Activated CD4-positive, alpha-beta T cell treated with anti-CD3 and anti-CD28 coated beads, Interleukin-2, amount 50 U/mL, for 16 hours (primary cell): Measurements from ENCODE around the gene CEMIP2.

ENCODE experiments used
- DNase-seq: peaks from one replicate; pipeline ENCODE4 v3.0.0-alpha.2; 2020

CEMIP2 gene

GRCh38 chr9:71772726-71773125 lies 4.4 kb upstream of the CEMIP2 start:
- no peak for DNase-seq

GRCh38 chr9:71770170-71770569 lies 1.9 kb upstream of the CEMIP2 start:
- no peak for DNase-seq

GRCh38 chr9:71769175-71770161 lies 1.2 kb upstream of the CEMIP2 start:
- peak; percentile 70 for DNase-seq

GRCh38 chr9:71767776-71768321 lies 464 bp downstream of the CEMIP2 start:
- DNase-seq, result no peak

GRCh38 chr9:71767163-71767775 lies 1.0 kb downstream of the CEMIP2 start:
- no peak for DNase-seq

- peak; percentile 88 for DNase-seq
Measured at GRCh38 chr9:71766663-71767062, 1.6 kb downstream of the CEMIP2 start.

GRCh38 chr9:71765693-71766092 lies 2.6 kb downstream of the CEMIP2 start:
- no peak for DNase-seq

GRCh38 chr9:71764891-71765290 lies 3.4 kb downstream of the CEMIP2 start:
- no peak for DNase-seq

GRCh38 chr9:71764463-71764862 lies 3.9 kb downstream of the CEMIP2 start:
- DNase-seq, result no peak

- DNase-seq, result no peak
Measured at GRCh38 chr9:71763832-71764231, 4.5 kb downstream of the CEMIP2 start.

- DNase-seq, result no peak
Measured at GRCh38 chr9:71762900-71763653, 5.2 kb downstream of the CEMIP2 start.

- DNase-seq, result no peak
Measured at GRCh38 chr9:71761938-71762353, 6.4 kb downstream of the CEMIP2 start.

GRCh38 chr9:71760901-71761300 lies 7.4 kb downstream of the CEMIP2 start:
- DNase-seq, result no peak

GRCh38 chr9:71758785-71759184 lies 9.5 kb downstream of the CEMIP2 start:
- DNase-seq, result no peak

GRCh38 chr9:71758277-71758676 lies 10.0 kb downstream of the CEMIP2 start:
- no peak for DNase-seq

- DNase-seq, result no peak
Measured at GRCh38 chr9:71756753-71757152, 11.6 kb downstream of the CEMIP2 start.

- DNase-seq, result no peak
Measured at GRCh38 chr9:71755869-71756268, 12.4 kb downstream of the CEMIP2 start.

GRCh38 chr9:71755230-71755629 lies 13.1 kb downstream of the CEMIP2 start:
- no peak for DNase-seq

- no peak for DNase-seq
Measured at GRCh38 chr9:71754151-71754550, 14.2 kb downstream of the CEMIP2 start.

GRCh38 chr9:71752928-71753327 lies 15.4 kb downstream of the CEMIP2 start:
- DNase-seq, result no peak

- DNase-seq, result no peak
Measured at GRCh38 chr9:71752352-71752751, 16.0 kb downstream of the CEMIP2 start.

- DNase-seq, result peak; percentile 30
Measured at GRCh38 chr9:71748280-71748743, 20.0 kb downstream of the CEMIP2 start.

- no peak for DNase-seq
Measured at GRCh38 chr9:71747576-71747975, 20.7 kb downstream of the CEMIP2 start.
